CD4-positive, alpha-beta T cell (primary cell): ENCODE results near the gene CD34. TPM values are rescaled to one million over a fixed set of nuclear protein-coding genes. Genes with fewer than 3 reads are reported as not detected.

ENCODE experiments used
- ATAC-seq: fragments of 200-7000 bp; cut with Tn5 transposase; one replicate; pipeline ENCODE4 v1.10.0; 2022; ENCODE audit warnings: mild to moderate bottlenecking; ENCODE audit not compliant: poor library complexity
- CTCF ChIA-PET: fragments of 350-600 bp; sonication (Branson Sonifier 250); formaldehyde crosslinking; loops from one replicate; lab custom pipeline; 2021; ENCODE audit warnings: antibody characterized with exemption, inconsistent platforms; lab: Charles Lee
- POLR2A ChIA-PET: fragments of 350-600 bp; sonication (Branson Sonifier 250); formaldehyde crosslinking; loops from one replicate; lab custom pipeline; 2021; ENCODE audit warnings: antibody characterized with exemption, inconsistent platforms; lab: Charles Lee
- DNase-seq, 14 experiments: peaks; one replicate each; pipeline ENCODE4 v3.0.0-alpha.2; 2013 to 2020; ENCODE audit warnings: mixed read lengths in 2 of 14
- H3K27ac ChIP-seq, 2 donors: one replicate each; pipeline versions ENCODE4 v1.5.1 to v1.7.0; 2013; ENCODE audit warnings: low read length in 2 of 2, low read depth in 1 of 2, mild to moderate bottlenecking in 1 of 2
- H3K27me3 ChIP-seq, 2 experiments: 1 replicate in 1 of 2; 2 replicates in 1 of 2; pipeline versions ENCODE4 v1.6.1 to v1.7.0; 2013; ENCODE audit warnings: low read length in 2 of 2, control low read depth in 1 of 2, mild to moderate bottlenecking in 1 of 2, moderate library complexity in 1 of 2; ENCODE audit not compliant: insufficient read depth in 2 of 2, control insufficient read depth in 1 of 2
- H3K36me3 ChIP-seq: one replicate; pipeline ENCODE4 v1.6.1; 2013; ENCODE audit warnings: low read length, control low read depth; ENCODE audit not compliant: insufficient read depth
- H3K4me1 ChIP-seq: one replicate; pipeline ENCODE4 v1.6.1; 2013; ENCODE audit warnings: low read length, control low read depth; ENCODE audit not compliant: insufficient read depth
- H3K4me3 ChIP-seq: one replicate; pipeline ENCODE4 v1.5.1; 2013; ENCODE audit warnings: mild to moderate bottlenecking, low read length, moderate library complexity
- H3K9me3 ChIP-seq, 2 experiments: 1 replicate in 1 of 2; 2 replicates in 1 of 2; pipeline versions ENCODE4 v1.6.1 to v1.7.0; 2013; ENCODE audit warnings: low read length in 2 of 2, mild to moderate bottlenecking in 2 of 2, control low read depth in 1 of 2, moderate library complexity in 1 of 2; ENCODE audit not compliant: control insufficient read depth in 1 of 2, insufficient read depth in 1 of 2
- H3K27ac Mint-ChIP-seq: one replicate; pipeline ENCODE4 v1.8.0; 2020; ENCODE audit warnings: mixed read lengths
- H3K27me3 Mint-ChIP-seq: one replicate; pipeline ENCODE4 v1.8.0; 2021; ENCODE audit warnings: mixed read lengths
- H3K36me3 Mint-ChIP-seq: one replicate; pipeline ENCODE4 v1.8.0; 2021; ENCODE audit warnings: low read depth, mixed read lengths
- H3K4me1 Mint-ChIP-seq: one replicate; pipeline ENCODE4 v1.8.0; 2021; ENCODE audit warnings: low read depth, mixed read lengths
- H3K4me3 Mint-ChIP-seq: one replicate; pipeline ENCODE4 v1.8.0; 2020; ENCODE audit warnings: mild to moderate bottlenecking, mixed read lengths
- H3K9me3 Mint-ChIP-seq: one replicate; pipeline ENCODE4 v1.8.0; 2020; ENCODE audit warnings: mixed read lengths
- CTCF ChIP-seq: fragments of 200-600 bp; IDR thresholded peaks from one replicate; pipeline ENCODE4 v1.8.0; 2022; ENCODE audit warnings: antibody characterized with exemption, mild to moderate bottlenecking
- intact Hi-C, 2 experiments: fragments of 100-400 bp; cut with DNase I in 1 of 2; cut with micrococcal nuclease in 1 of 2; formaldehyde crosslinking; loops; one replicate each; pipeline versions ENCODE4 v1.15.1 to v1.9.0; 2023 to 2025; cut with DNase I, micrococcal nuclease
- total RNA-seq, 174 experiments: library from RNA in 2 of 174; stranded (reverse) in 2 of 174; gene quantifications; one replicate each; pipeline ENCODE4 v1.2.3 and lab custom pipeline; 2021 to 2026

The CD34 gene
- total RNA-seq, 2 experiments from 2014 or later = not detected

GRCh38 chr1:207892764-207893163, 18.2 kb downstream of the CD34 start:
- H3K9me3 ChIP-seq = no peaks in the 10 kb centered on the region
- no peaks in the 10 kb centered on the region for H3K4me1 Mint-ChIP-seq
- ChIA-PET POLR2A (interaction anchor here (0.6 kb wide), 1 partner anchor 641 kb away, joined by 5 read pairs; no protein-coding TSS in a partner anchor), CTCF (no interaction called here)
- H3K27me3 Mint-ChIP-seq = no peaks in the 10 kb centered on the region
- no peaks in the 10 kb centered on the region for H3K27me3 ChIP-seq
- no peak overlapping the region for H3K27ac Mint-ChIP-seq
- no peaks in the 10 kb centered on the region for H3K36me3 ChIP-seq
- no peaks in the 10 kb centered on the region for H3K36me3 Mint-ChIP-seq
- no peak overlapping the region for H3K4me3 Mint-ChIP-seq
- H3K4me1 ChIP-seq = peaks cover 6% of the 10 kb centered on the region
- no peak overlapping the region for H3K27ac ChIP-seq
- TF ChIP-seq CTCF = no peak
- intact Hi-C loops = no loop called here
- no peak overlapping the region for H3K4me3 ChIP-seq
- DNase-seq = no peak
- no peak for ATAC-seq
- no peaks in the 10 kb centered on the region for H3K9me3 Mint-ChIP-seq

- CTCF ChIA-PET = no interaction called here
These were observed 19.8 kb downstream of the CD34 start for GRCh38 chr1:207891148-207891547.

GRCh38 chr1:207890136-207890738, 20.7 kb downstream of the CD34 start:
- peaks cover 9% of the 10 kb centered on the region for H3K4me1 ChIP-seq
- no peak for ATAC-seq
- intact Hi-C loops = no loop called here
- no peak overlapping the region for H3K4me3 ChIP-seq
- Mint-ChIP-seq H3K9me3 (no peaks in the 10 kb centered on the region), H3K27me3 (peaks cover 5% of the 10 kb centered on the region), H3K4me3 (no peak overlapping the region), H3K4me1 (peaks cover 3% of the 10 kb centered on the region), H3K36me3 (no peaks in the 10 kb centered on the region), H3K27ac (no peak overlapping the region)
- TF ChIP-seq CTCF = no peak
- no peaks in the 10 kb centered on the region for H3K27me3 ChIP-seq
- POLR2A ChIA-PET = no interaction called here
- H3K36me3 ChIP-seq = no peaks in the 10 kb centered on the region
- peak in 2 of 14 experiments; percentile 50 to 52 for DNase-seq
- H3K27ac ChIP-seq = no peak overlapping the region
- CTCF ChIA-PET = no interaction called here
- no peaks in the 10 kb centered on the region for H3K9me3 ChIP-seq

More at GRCh38 chr1:207891148-207891547, 19.8 kb downstream of the CD34 start:
- ATAC-seq = no peak
- Mint-ChIP-seq H3K4me1 (no peaks in the 10 kb centered on the region), H3K9me3 (no peaks in the 10 kb centered on the region), H3K36me3 (no peaks in the 10 kb centered on the region), H3K27me3 (peaks cover 5% of the 10 kb centered on the region), H3K27ac (no peak overlapping the region), H3K4me3 (no peak overlapping the region)
- no peaks in the 10 kb centered on the region for H3K36me3 ChIP-seq
- POLR2A ChIA-PET = no interaction called here
- H3K4me3 ChIP-seq = no peak overlapping the region
- no peak overlapping the region for H3K27ac ChIP-seq
- intact Hi-C loops = no loop called here
- TF ChIP-seq CTCF = no peak
- no peaks in the 10 kb centered on the region for H3K9me3 ChIP-seq
- DNase-seq = no peak
- H3K4me1 ChIP-seq = peaks cover 6% of the 10 kb centered on the region
- H3K27me3 ChIP-seq = no peaks in the 10 kb centered on the region
